DOHH2 (cell line): ENCODE data around the gene SLC6A12.

Source experiments
- EZH2phosphoT487 ChIP-seq: fragments of 200-600 bp; sonication (generic); IDR thresholded peaks from 2 replicates; pipeline ENCODE4 v1.6.1; 2017; ENCODE audit warnings: borderline replicate concordance, mild to moderate bottlenecking, antibody characterized with exemption, low read length, moderate library complexity, mixed read lengths
- TF ChIP-seq, protein P1 (sequence below): fragments of 200-600 bp; sonication (generic); IDR thresholded peaks from one replicate; pipeline ENCODE4 v1.5.1; 2014; ENCODE audit warnings: antibody characterized with exemption, mild to moderate bottlenecking, low read depth, low read length; ENCODE audit not compliant: poor library complexity, severe bottlenecking

DNA sequence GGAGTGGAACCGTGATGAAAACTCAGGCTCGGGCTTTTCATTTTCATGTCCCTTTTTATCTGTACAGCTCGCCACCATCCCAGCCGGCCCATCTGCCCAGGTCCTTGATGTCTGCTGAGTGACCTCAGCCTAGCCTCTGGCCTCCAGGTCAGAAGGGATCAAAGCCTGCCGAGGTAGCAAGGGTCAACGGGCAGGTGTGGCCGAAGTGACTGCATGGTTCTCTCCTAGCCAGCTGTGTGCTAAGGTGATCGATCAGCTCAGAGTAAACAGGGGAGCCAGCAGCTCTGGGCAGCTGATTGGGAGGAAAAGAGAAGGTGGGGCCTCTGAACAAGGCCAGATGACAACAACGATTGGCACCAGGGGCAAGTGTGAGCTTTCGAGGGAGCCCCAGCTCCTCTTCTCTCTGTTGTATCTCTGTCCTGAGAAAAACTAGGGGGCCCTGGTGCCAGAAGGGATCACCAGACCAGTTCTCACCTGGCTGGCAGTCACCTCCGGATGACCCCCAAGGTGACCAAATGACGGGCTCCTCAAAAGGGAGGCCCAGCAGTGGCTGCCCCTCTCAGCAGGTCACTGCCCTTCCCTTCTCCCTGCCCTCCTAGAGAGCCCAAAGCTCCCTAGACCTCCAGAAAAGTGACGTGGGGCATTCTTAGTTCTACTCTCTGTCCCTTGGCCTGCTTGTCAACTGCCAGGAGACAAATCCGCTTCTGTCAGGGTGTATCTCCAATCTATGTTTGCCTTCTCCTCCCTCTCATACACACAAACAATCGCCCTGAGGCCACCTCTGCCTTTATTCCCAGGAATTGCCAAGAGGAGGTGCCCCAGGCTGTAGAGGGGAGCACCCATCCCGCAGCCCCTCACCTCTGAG, 3.4 kb downstream of the SLC6A12 start:
- TF ChIP-seq, protein P1, sequence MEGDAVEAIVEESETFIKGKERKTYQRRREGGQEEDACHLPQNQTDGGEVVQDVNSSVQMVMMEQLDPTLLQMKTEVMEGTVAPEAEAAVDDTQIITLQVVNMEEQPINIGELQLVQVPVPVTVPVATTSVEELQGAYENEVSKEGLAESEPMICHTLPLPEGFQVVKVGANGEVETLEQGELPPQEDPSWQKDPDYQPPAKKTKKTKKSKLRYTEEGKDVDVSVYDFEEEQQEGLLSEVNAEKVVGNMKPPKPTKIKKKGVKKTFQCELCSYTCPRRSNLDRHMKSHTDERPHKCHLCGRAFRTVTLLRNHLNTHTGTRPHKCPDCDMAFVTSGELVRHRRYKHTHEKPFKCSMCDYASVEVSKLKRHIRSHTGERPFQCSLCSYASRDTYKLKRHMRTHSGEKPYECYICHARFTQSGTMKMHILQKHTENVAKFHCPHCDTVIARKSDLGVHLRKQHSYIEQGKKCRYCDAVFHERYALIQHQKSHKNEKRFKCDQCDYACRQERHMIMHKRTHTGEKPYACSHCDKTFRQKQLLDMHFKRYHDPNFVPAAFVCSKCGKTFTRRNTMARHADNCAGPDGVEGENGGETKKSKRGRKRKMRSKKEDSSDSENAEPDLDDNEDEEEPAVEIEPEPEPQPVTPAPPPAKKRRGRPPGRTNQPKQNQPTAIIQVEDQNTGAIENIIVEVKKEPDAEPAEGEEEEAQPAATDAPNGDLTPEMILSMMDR = no peak
- TF ChIP-seq EZH2phosphoT487 = no peak
